Mesothelial cell of epicardium (in vitro differentiated cells): ENCODE data around the gene PAK4. TPM values are rescaled to one million over a fixed set of nuclear protein-coding genes. Genes with fewer than 3 reads are reported as not detected.

ENCODE experiments used
- DNase-seq, 2 experiments: peaks; one replicate each; pipeline ENCODE4 v3.0.0; 2021; ENCODE audit warnings: low spot score in 2 of 2; ENCODE audit not compliant: unreplicated experiment in 2 of 2
- H3K27ac Mint-ChIP-seq: 2 replicates; pipeline ENCODE4 v1.8.0; 2021; ENCODE audit warnings: mixed read lengths
- H3K27me3 Mint-ChIP-seq: 2 replicates; pipeline ENCODE4 v1.8.0; 2021; ENCODE audit warnings: low read depth, mixed read lengths
- H3K36me3 Mint-ChIP-seq: 2 replicates; pipeline ENCODE4 v1.8.0; 2021; ENCODE audit warnings: mixed read lengths
- H3K4me1 Mint-ChIP-seq: 2 replicates; pipeline ENCODE4 v1.8.0; 2021; ENCODE audit warnings: mixed read lengths
- H3K4me3 Mint-ChIP-seq: 2 replicates; pipeline ENCODE4 v1.8.0; 2021; ENCODE audit warnings: mild to moderate bottlenecking, moderate library complexity, mixed read lengths
- H3K9me3 Mint-ChIP-seq: 2 replicates; pipeline ENCODE4 v1.8.0; 2021; ENCODE audit warnings: mixed read lengths
- total RNA-seq: library from RNA; stranded (reverse); gene quantifications from 3 replicates; pipeline ENCODE4 v1.2.1, GENCODE V29; 2021
- TF ChIP-seq, protein P1 (sequence below): fragments of 200-600 bp; sonication (generic); IDR thresholded peaks from one replicate; pipeline ENCODE4 v1.5.0; 2021; ENCODE audit warnings: antibody characterized with exemption; ENCODE audit not compliant: unreplicated experiment

PAK4 gene
- total RNA-seq, 1 donor from 2014 or later: 102 TPM

DNA sequence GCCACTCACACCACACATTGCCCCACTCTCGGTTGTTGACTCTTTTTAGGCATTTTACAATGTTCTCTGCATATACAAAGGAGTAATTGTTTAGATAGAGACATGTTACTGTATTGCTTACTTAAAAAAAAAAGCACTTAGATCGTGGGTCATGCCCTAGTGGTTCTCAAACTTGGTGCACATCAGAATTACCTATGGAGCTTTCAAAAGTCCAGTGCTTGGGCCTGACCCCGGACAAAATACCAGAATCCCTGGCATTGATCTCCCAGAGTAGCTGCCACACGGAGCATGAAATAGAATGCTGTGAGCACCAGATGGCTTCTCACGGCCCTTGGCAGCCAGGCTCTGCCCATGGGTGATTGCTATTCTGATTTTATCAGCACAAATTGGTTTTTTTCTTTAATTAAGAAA lies 21.4 kb upstream of the PAK4 start:
- Mint-ChIP-seq H3K4me1 (peaks cover 2% of the 10 kb centered on the region), H3K36me3 (no peaks in the 10 kb centered on the region), H3K4me3 (no peak overlapping the region)

DNA sequence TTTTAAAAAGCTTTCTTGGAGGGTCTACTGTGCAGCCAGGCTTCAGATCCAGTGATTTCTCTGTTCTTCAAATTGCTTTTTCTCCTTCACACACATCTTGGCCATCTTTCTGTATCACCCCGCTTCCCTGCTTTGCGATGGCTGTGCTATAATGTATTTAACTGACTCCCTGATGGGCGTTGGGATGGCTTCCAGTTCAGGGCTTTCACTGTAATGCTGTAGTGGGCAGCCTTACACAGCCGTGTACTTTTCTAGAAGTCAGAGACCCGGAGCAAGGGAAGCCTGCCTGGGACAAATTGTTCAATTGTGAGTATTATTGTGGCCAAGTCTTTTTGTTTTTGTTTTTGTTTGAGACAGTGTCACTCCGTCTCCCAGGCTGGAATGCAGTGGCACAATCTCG lies 19.4 kb upstream of the PAK4 start:
- H3K27ac Mint-ChIP-seq: no peak overlapping the region

More for the DNA sequence above, 21.4 kb upstream of the PAK4 start:
- peaks cover 8% of the 10 kb centered on the region for H3K27me3 Mint-ChIP-seq
- no peak overlapping the region for H3K27ac Mint-ChIP-seq
- no peaks in the 10 kb centered on the region for H3K9me3 Mint-ChIP-seq
- TF ChIP-seq, protein P1, sequence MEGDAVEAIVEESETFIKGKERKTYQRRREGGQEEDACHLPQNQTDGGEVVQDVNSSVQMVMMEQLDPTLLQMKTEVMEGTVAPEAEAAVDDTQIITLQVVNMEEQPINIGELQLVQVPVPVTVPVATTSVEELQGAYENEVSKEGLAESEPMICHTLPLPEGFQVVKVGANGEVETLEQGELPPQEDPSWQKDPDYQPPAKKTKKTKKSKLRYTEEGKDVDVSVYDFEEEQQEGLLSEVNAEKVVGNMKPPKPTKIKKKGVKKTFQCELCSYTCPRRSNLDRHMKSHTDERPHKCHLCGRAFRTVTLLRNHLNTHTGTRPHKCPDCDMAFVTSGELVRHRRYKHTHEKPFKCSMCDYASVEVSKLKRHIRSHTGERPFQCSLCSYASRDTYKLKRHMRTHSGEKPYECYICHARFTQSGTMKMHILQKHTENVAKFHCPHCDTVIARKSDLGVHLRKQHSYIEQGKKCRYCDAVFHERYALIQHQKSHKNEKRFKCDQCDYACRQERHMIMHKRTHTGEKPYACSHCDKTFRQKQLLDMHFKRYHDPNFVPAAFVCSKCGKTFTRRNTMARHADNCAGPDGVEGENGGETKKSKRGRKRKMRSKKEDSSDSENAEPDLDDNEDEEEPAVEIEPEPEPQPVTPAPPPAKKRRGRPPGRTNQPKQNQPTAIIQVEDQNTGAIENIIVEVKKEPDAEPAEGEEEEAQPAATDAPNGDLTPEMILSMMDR: no peak
- DNase-seq: no peak

DNA sequence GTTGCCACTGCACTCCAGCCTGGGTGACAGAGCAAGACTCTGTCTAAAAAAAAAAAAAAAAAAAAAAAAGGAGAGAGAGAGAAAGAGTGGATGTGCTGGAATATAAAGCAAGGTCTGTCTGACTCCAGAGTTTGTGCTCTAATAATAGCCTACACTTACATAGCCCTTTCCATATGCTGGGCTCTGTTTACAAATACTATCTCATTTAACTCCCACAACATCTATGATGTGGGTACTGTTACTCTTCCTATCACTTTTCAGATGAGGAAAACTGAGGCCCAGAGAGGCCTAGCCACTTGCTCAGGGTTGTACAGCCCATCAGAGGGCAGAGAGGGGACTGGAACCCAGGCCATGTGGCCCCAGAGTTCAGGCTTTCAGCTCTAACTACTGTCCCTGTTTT lies 15.9 kb upstream of the PAK4 start:
- H3K27ac Mint-ChIP-seq: no peak overlapping the region

More for the DNA sequence above, 19.4 kb upstream of the PAK4 start:
- H3K36me3 Mint-ChIP-seq: no peaks in the 10 kb centered on the region
- DNase-seq: no peak
- H3K27me3 Mint-ChIP-seq: peaks cover 7% of the 10 kb centered on the region
- H3K4me1 Mint-ChIP-seq: peaks cover 8% of the 10 kb centered on the region
- no peak overlapping the region for H3K4me3 Mint-ChIP-seq
- no peaks in the 10 kb centered on the region for H3K9me3 Mint-ChIP-seq
- TF ChIP-seq, protein P1: no peak

DNA sequence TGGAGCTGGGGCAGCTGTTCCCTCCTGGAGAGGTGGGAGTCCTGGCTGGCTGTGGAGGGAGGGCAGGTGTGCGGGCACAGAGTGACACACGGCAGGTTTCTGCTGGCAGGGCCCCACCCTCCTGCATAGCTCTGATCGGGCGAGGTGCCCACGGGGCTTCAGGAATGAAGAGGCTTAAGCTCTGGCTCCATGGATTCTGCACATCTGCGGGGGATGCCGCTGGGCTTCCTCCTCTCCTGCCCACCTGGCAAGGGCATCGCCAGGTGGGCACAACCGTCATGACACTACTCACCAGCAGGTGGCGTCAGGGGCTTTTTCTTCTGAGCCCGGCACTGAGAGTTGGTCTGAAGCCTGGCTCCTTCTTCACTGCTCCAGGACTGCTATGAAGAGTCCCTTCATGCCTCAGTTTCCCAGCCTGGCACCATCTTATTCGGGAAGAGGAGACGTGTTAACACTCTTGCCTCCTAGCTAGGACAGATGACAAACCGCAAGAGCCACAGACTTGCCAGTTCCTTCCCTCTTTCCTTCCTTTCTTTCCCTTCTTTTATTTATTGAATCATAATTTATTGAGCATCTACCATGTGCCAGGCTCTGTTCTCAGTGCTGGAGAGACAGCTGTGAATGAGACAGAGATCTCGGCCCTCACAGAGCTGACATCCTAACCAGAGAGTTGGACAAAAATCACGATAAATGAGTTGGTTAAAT lies 15.2 kb upstream of the PAK4 start:
- Mint-ChIP-seq H3K36me3 (no peaks in the 10 kb centered on the region), H3K4me3 (no peak overlapping the region), H3K27ac (peak overlapping the region; percentile 21), H3K4me1 (peaks cover 19% of the 10 kb centered on the region), H3K27me3 (peaks cover 7% of the 10 kb centered on the region), H3K9me3 (no peaks in the 10 kb centered on the region)
- TF ChIP-seq, protein P1: peak; percentile 90
- peak in 1 of 2 experiments; percentile 75 for DNase-seq

More for the DNA sequence above, 15.9 kb upstream of the PAK4 start:
- Mint-ChIP-seq H3K4me1 (peaks cover 21% of the 10 kb centered on the region), H3K4me3 (no peak overlapping the region), H3K9me3 (no peaks in the 10 kb centered on the region), H3K27me3 (peaks cover 7% of the 10 kb centered on the region), H3K36me3 (no peaks in the 10 kb centered on the region)
- TF ChIP-seq, protein P1: no peak
- DNase-seq: no peak

DNA sequence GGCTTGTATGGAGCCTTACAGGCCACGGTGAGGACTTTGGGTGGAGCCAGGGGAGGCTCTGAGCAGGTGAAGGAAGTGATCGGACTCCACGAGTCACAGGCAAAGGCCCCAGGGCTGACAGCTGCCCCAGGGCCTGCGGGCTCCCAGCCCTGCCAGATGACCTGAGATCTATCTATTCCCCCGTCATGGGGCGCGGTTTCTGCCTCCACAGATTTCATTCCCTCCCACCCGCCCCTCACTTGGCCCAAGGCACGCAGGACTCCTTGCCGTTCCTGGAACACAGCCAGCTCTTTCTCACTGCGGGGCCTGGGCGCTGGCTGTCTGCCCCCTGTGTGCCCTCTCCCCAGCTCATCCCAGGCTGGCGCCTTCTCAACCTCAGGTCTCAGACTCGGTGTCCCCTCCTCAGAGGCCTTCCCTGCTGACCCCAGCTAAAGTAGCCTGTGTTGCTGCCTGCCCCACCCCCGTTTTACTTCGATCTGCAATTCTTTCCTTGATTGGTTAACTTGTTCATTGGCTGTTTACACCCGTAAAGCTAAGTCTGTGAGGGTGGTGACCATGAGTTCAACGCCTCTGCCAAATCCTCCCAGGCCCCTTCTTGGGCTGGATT lies 13.9 kb upstream of the PAK4 start:
- peak in 1 of 2 experiments; percentile 59 for DNase-seq
- Mint-ChIP-seq H3K4me1 (peaks cover 19% of the 10 kb centered on the region), H3K27ac (peak overlapping the region; percentile 81), H3K9me3 (no peaks in the 10 kb centered on the region), H3K4me3 (no peak overlapping the region), H3K27me3 (peaks cover 1% of the 10 kb centered on the region), H3K36me3 (no peaks in the 10 kb centered on the region)
- TF ChIP-seq, protein P1: no peak
